Muscle layer of colon (tissue), 2 donors: ENCODE measurements around the gene PTCD1.
"Not testable (repeated sequence)": the region's sequence is repeated elsewhere in the genome, so short reads cannot be mapped to it uniquely, and the experiment has no call there.

Experiments used
- H3K27ac ChIP-seq: one replicate; pipeline ENCODE4 v1.7.0; 2013; ENCODE audit warnings: low read depth, mild to moderate bottlenecking, low read length, moderate library complexity
- H3K27me3 ChIP-seq, 2 donors: one replicate each; pipeline ENCODE4 v1.7.0; 2013; ENCODE audit warnings: low read length in 2 of 2, mild to moderate bottlenecking in 2 of 2; ENCODE audit not compliant: insufficient read depth in 2 of 2, control insufficient read depth in 1 of 2
- H3K36me3 ChIP-seq: one replicate; pipeline ENCODE4 v1.7.0; 2013; ENCODE audit warnings: mild to moderate bottlenecking, low read length; ENCODE audit not compliant: insufficient read depth
- H3K4me1 ChIP-seq: one replicate; pipeline ENCODE4 v1.7.0; 2013; ENCODE audit warnings: mild to moderate bottlenecking, low read length; ENCODE audit not compliant: insufficient read depth
- H3K4me3 ChIP-seq, 2 donors: one replicate each; pipeline ENCODE4 v1.7.0; 2013; ENCODE audit warnings: low read length in 2 of 2, low read depth in 1 of 2, mild to moderate bottlenecking in 1 of 2, moderate library complexity in 1 of 2
- H3K9ac ChIP-seq: one replicate; pipeline ENCODE4 v1.7.0; 2013; ENCODE audit warnings: low read length
- H3K9me3 ChIP-seq: one replicate; pipeline ENCODE4 v1.7.0; 2013; ENCODE audit warnings: mild to moderate bottlenecking, low read length
- donor health status: abdominal sarcoma.
- donor health status: Adenocarcinoma of cecum.

Gene PTCD1

GRCh38 chr7:99447943-99448342 is 9.3 kb upstream of the PTCD1 start:
- Histone ChIP-seq H3K4me3 (no peak overlapping the region), H3K27me3 (no peaks in the 10 kb centered on the region), H3K9me3 (no peaks in the 10 kb centered on the region), H3K36me3 (peaks cover 65% of the 10 kb centered on the region), H3K9ac (no peak overlapping the region), H3K4me1 (no peaks in the 10 kb centered on the region), H3K27ac (no peak overlapping the region)

GRCh38 chr7:99446096-99446495 is 7.5 kb upstream of the PTCD1 start:
- no peak overlapping the region for H3K4me3 ChIP-seq
- H3K9me3 ChIP-seq: no peaks in the 10 kb centered on the region
- H3K27ac ChIP-seq: no peak overlapping the region
- no peak overlapping the region for H3K9ac ChIP-seq
- H3K4me1 ChIP-seq: peaks cover 3% of the 10 kb centered on the region
- H3K36me3 ChIP-seq: peaks cover 65% of the 10 kb centered on the region
- no peaks in the 10 kb centered on the region for H3K27me3 ChIP-seq

- peak overlapping the region; percentile 10 for H3K27ac ChIP-seq
- no peaks in the 10 kb centered on the region for H3K27me3 ChIP-seq
- H3K9me3 ChIP-seq: no peaks in the 10 kb centered on the region
- peaks cover 20% of the 10 kb centered on the region for H3K4me1 ChIP-seq
- peaks cover 14% of the 10 kb centered on the region for H3K36me3 ChIP-seq
- peak overlapping the region; percentile 84 for H3K9ac ChIP-seq
- H3K4me3 ChIP-seq: peak overlapping the region in 1 of 2 donors; percentile 97
Observed at GRCh38 chr7:99440195-99440594, 1.6 kb upstream of the PTCD1 start.

- Histone ChIP-seq H3K36me3 (peaks cover 4% of the 10 kb centered on the region), H3K4me1 (peaks cover 20% of the 10 kb centered on the region), H3K27ac (peak overlapping the region; percentile 81), H3K9ac (peak overlapping the region; percentile 65), H3K9me3 (no peaks in the 10 kb centered on the region), H3K4me3 (peak overlapping the region; percentile 75 to 97), H3K27me3 (no peaks in the 10 kb centered on the region)
Observed at GRCh38 chr7:99437946-99438572, 539 bp downstream of the PTCD1 start.

GRCh38 chr7:99433158-99433557 is 5.4 kb downstream of the PTCD1 start:
- Histone ChIP-seq H3K9me3 (no peaks in the 10 kb centered on the region), H3K27ac (no peak overlapping the region), H3K4me3 (no peak overlapping the region), H3K36me3 (peaks cover 31% of the 10 kb centered on the region), H3K27me3 (no peaks in the 10 kb centered on the region), H3K9ac (no peak overlapping the region), H3K4me1 (peaks cover 5% of the 10 kb centered on the region)

- H3K4me3 ChIP-seq, H3K4me1 ChIP-seq, H3K27me3 ChIP-seq, H3K9ac ChIP-seq, H3K27ac ChIP-seq, H3K9me3 ChIP-seq: not testable (repeated sequence)
- peaks cover 31% of the 10 kb centered on the region for H3K36me3 ChIP-seq
Observed at GRCh38 chr7:99431756-99432540, 6.7 kb downstream of the PTCD1 start.

GRCh38 chr7:99429756-99430155 is 8.8 kb downstream of the PTCD1 start:
- Histone ChIP-seq H3K4me1 (no peaks in the 10 kb centered on the region), H3K27ac (no peak overlapping the region), H3K9me3 (no peaks in the 10 kb centered on the region), H3K4me3 (no peak overlapping the region), H3K36me3 (peaks cover 33% of the 10 kb centered on the region), H3K27me3 (no peaks in the 10 kb centered on the region), H3K9ac (no peak overlapping the region)

GRCh38 chr7:99428972-99429566 is 9.5 kb downstream of the PTCD1 start:
- H3K4me1 ChIP-seq: no peaks in the 10 kb centered on the region
- H3K9me3 ChIP-seq: no peaks in the 10 kb centered on the region
- H3K27me3 ChIP-seq: no peaks in the 10 kb centered on the region
- H3K4me3 ChIP-seq: no peak overlapping the region
- no peak overlapping the region for H3K27ac ChIP-seq
- peaks cover 39% of the 10 kb centered on the region for H3K36me3 ChIP-seq
- no peak overlapping the region for H3K9ac ChIP-seq

GRCh38 chr7:99424932-99425730 is 13.5 kb downstream of the PTCD1 start:
- H3K4me3 ChIP-seq: no peak overlapping the region
- H3K36me3 ChIP-seq: peaks cover 40% of the 10 kb centered on the region
- no peaks in the 10 kb centered on the region for H3K4me1 ChIP-seq
- H3K9me3 ChIP-seq: no peaks in the 10 kb centered on the region
- no peak overlapping the region for H3K27ac ChIP-seq
- no peak overlapping the region for H3K9ac ChIP-seq
- H3K27me3 ChIP-seq: no peaks in the 10 kb centered on the region

- no peaks in the 10 kb centered on the region for H3K4me1 ChIP-seq
- no peaks in the 10 kb centered on the region for H3K9me3 ChIP-seq
- no peaks in the 10 kb centered on the region for H3K27me3 ChIP-seq
- no peak overlapping the region for H3K4me3 ChIP-seq
- no peak overlapping the region for H3K27ac ChIP-seq
- peaks cover 51% of the 10 kb centered on the region for H3K36me3 ChIP-seq
- H3K9ac ChIP-seq: no peak overlapping the region
Observed at GRCh38 chr7:99422625-99423024, 16.0 kb downstream of the PTCD1 start.

GRCh38 chr7:99422186-99422585 is 16.4 kb downstream of the PTCD1 start:
- H3K27ac ChIP-seq: no peak overlapping the region
- no peak overlapping the region for H3K9ac ChIP-seq
- no peaks in the 10 kb centered on the region for H3K9me3 ChIP-seq
- H3K4me3 ChIP-seq: no peak overlapping the region
- no peaks in the 10 kb centered on the region for H3K27me3 ChIP-seq
- H3K36me3 ChIP-seq: peaks cover 55% of the 10 kb centered on the region
- H3K4me1 ChIP-seq: no peaks in the 10 kb centered on the region
